IPS DF 4.7 (cell line): ENCODE measurements around the gene EPOP.

ENCODE experiments used
- DNase-seq: peaks from one replicate; pipeline ENCODE4 v3.0.0-alpha.2; 2013; ENCODE audit warnings: low spot score; ENCODE audit errors: extremely low read depth

The EPOP gene

GRCh38 chr17:38674014-38674748 lies 576 bp downstream of the EPOP start:
- DNase-seq: no peak

DNA sequence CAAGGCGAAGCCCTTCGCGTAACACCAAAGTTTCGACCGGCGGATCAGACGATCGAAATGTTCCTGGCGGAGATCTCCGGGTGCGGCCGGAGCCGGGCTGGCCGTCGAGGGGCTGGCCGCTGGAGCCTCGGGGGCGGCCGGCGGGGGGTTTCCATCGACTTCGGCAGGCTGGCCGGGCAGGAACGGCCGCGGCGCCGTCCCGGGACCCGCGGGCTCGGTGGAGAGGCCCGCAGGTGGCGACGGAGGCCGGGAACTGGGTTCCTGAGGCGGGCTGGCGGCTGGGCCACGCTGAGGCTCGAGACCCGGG lies 1.1 kb downstream of the EPOP start:
- no peak for DNase-seq

GRCh38 chr17:38672788-38673706 lies 1.7 kb downstream of the EPOP start:
- DNase-seq: no peak

GRCh38 chr17:38671939-38672720 lies 2.6 kb downstream of the EPOP start:
- DNase-seq: no peak

DNA sequence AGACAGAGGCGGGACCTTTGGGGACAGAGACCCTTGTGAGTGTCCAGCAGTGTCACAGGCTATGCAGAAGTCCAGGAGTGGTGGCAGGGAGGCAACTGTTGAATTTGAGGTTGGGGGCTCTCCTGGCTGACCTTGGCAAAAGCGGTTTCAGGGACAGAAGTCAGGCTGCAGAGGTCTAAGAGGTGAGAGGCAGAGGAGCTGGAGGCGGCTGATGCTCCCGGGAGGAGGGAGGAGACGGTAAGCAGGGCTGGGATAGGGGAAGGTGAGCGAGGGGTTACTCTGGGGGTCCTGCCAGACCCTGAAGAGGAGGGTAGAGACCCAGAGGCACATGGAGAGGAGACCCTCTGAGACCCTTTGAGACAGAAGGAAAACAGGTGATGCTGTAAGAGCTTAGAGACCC lies 5.2 kb downstream of the EPOP start:
- no peak for DNase-seq

- DNase-seq: no peak
Measured at GRCh38 chr17:38667787-38668122, 7.0 kb downstream of the EPOP start.

DNA sequence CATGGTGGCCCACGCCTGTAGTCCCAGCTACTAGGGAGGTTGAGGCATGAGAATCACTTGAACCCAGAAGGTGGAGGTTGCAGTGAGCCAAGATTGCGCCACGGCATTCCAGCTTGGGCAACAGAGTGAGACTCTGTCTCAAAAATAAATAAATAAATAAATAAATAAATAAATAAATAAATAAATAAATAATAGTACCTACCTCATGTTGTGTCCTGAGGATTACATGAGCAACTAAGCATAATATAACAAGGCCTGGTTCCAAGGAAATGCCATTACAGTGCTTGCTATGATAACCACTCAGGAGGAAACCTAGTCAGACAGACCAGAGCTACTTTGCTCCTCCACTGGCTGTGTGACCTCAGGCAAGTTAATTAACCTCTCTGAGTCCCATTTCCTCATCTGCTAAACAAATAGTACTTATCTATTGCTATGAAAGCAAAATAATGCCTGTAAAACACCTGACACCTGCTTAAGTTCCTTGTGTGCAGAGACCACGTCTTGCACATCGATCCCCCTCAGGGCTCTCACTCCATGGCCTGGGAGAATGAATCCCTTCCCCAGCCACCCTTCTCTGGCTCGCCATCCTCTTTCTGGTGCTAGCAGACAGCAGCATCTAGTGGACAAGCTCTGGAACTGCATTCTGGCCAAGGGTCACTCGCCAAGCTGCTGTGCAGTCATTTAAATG lies 7.5 kb downstream of the EPOP start:
- DNase-seq: no peak

DNA sequence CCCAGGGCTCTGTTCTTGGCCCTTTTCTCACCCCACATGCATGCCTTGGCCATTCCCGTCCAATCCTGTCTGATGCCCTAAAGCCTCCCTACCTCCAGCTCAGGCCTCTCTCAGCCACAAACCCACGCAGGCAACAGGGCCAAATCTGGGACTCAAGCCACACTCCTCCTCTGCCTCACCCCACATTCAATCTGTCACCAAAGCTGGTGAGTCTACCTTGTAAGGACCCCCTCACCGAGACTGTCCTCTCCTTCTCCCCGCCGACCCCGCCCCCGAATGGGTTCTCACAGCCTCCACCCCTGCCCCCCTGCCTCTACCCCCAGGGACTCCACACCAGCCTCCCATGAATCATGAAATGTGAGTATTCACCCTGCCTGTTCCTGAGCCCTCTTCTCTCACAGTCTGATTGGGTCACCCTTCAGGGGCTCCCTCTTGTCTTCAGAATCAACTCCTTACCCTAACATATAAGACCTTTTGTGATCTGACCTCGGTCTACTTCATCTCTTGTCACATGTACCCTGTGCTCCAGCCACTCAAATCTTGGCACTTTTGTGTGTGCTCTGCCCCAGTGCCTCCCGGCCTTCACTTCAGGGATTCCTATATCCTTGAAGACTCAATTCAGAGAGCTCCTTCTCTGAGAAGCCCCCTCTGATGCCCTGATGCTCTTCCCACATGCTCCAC lies 10.7 kb downstream of the EPOP start:
- DNase-seq: no peak

- no peak for DNase-seq
Measured at GRCh38 chr17:38663125-38663751, 11.5 kb downstream of the EPOP start.

DNA sequence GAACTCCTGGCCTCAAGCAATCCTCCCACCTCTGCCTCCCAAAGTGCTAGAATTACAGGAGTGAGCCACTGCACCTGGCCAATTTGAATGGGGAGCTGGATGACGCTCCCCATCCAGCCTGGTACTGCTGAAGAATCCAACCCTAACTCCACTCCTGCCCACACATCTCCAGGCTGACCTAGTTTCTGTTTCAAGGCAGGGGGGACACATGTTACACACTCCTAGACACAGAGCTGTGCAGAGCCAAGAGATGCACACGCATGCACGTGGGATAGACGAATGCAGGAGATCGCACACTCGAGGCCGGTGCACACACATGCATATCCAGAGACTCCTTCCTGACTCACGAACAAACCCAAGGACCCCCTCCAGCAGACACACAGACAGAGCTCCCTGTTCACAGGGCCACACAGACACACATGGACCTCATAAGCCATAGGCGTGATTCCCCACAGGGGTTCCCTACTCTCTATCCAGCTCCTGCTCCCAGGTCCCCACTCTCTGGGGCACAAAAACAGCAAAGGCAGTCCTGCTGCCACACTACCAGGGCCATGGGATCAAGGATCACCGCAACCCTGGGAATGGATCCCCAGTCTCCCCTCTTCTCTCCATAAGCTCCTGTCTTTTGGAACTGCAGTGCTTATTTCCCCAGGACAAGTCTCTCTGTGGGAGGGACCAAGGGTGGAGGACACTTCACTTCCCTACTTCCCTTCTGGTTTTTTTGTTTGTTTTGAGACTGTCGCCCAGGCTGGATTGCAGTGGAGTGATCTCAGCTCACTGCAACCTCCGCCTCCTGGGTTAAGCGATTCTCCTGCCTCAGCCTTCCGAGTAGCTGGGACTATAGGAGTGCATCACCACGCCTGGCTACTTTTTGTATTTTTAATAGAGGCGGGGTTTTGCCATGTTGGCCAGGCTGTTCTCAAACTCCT lies 14.4 kb downstream of the EPOP start:
- no peak for DNase-seq

- no peak for DNase-seq
Measured at GRCh38 chr17:38659415-38659814, 15.3 kb downstream of the EPOP start.

DNA sequence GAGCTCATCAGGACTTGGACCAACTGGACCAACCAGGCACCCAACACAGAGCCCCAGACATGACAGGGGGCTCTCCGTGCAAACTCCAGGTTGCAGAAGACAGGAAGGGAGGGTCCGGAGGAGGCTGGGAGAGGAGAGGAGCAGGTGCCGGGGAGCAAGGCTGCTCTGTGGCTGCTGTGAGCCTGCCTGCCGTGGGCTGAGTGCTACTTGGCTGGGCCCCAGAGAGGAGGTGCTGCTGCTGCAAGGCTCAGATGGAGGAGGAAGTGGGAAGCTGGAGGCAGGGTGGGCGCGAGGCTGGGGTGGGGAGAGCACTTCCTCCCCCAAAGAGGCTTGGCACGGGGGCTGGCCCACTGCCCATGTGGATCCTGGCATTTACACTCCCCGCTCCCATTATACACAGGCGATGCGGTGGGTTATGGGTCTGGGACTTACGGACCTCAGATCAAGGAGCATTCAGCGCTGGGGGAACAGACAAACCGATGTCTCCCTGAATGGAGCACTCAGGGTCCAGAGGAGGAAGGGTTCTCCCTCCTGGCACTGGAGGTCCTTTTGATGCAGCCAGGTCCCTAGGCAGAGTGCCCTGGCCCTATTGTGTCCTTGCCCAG lies 15.9 kb downstream of the EPOP start:
- no peak for DNase-seq

GRCh38 chr17:38657824-38658740 lies 16.7 kb downstream of the EPOP start:
- DNase-seq: no peak

DNA sequence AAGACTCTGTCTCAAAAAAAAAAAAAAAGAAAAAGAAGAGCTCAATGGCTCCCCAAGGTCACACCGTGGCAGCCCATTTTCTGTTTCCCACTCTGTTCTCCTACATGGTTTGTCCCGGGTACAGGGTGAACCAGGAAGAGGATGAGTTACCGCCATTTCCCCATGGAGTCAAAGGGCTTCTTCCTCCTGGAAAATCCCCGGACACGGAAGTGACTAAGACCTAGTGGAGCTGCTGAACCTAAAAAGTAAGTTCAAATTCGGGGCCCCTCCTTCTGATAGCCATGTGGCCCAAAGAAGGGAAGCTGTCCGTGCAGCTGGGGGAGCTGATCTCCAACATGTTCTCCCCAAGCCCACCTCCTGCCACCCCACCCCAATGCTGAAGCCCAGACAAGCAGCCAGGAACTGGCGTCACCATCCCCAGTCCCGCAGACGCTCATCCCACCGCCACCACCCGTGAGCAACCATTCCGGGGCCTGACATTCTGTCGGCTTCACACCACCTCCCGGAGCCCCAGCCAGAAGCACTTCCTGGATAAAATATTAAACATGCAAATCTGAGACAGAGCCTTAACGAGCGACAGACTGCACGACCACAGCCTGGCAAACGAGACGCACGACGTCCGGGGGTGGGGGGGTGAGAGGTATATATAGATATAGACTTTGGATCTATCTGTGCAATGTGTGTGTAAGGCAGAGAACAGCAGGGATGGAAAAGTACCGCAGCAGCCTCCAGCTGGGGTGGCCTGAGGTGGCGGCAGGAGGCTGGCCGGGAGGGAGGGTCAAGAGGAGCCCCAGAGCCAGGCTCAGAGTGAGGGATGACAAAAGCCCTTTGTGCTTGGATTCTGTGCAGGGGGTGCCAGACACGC lies 17.6 kb downstream of the EPOP start:
- DNase-seq: no peak

GRCh38 chr17:38654411-38655398 lies 20.1 kb downstream of the EPOP start:
- DNase-seq: no peak

DNA sequence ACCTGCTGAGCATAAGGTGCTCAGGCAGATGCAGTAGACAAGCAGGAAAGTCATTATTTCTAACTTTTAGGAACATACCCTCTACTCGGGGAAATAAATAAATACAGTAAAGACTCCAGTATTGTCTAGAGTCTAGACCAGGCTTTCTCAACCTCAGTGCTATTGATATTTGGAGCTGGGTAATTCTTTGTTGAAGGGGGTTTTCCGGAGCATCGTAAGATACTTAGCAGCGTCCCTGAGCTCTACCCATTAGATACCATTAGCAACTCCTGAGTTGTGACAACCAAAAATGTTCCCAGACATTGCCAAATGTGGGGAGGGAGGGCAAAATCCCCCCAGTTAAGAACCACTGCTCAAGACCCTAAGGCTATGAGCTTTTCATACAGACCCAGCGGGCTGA lies 21.1 kb downstream of the EPOP start:
- no peak for DNase-seq
